HG03025 (cell line): ENCODE data around the gene PPP1R1B.

Experiments
- ATAC-seq: cut with Tn5 transposase; IDR thresholded peaks from one replicate; pipeline ENCODE4 v1.9.1; 2021; ENCODE audit warnings: mild to moderate bottlenecking, moderate library complexity; ENCODE audit not compliant: unreplicated experiment, low FRiP score

The PPP1R1B gene

GRCh38 chr17:39666231-39666600 lies 39.5 kb downstream of the PPP1R1B start:
- no peak for ATAC-seq

- no peak for ATAC-seq
These were observed 40.0 kb downstream of the PPP1R1B start for GRCh38 chr17:39666601-39667261.

GRCh38 chr17:39667262-39667944 lies 40.7 kb downstream of the PPP1R1B start:
- ATAC-seq = no peak

GRCh38 chr17:39667945-39668924 lies 41.5 kb downstream of the PPP1R1B start, which contains the start of gene PNMT:
Gene PNMT, plus strand, starts transcription at chr17:39668453. Its CDS starts 23 bp downstream, at chr17:39668476.
- ATAC-seq = no peak

GRCh38 chr17:39669897-39670735 lies 43.4 kb downstream of the PPP1R1B start:
- no peak for ATAC-seq

GRCh38 chr17:39670746-39671145 lies 44.0 kb downstream of the PPP1R1B start:
- no peak for ATAC-seq

- no peak for ATAC-seq
These were observed 45.1 kb downstream of the PPP1R1B start for GRCh38 chr17:39671651-39672521.

GRCh38 chr17:39672522-39673334 lies 46.0 kb downstream of the PPP1R1B start:
- no peak for ATAC-seq

- no peak for ATAC-seq
These were observed 46.8 kb downstream of the PPP1R1B start for GRCh38 chr17:39673335-39674081.

- ATAC-seq = no peak
These were observed 47.4 kb downstream of the PPP1R1B start for GRCh38 chr17:39674179-39674578.

GRCh38 chr17:39674702-39675389 lies 48.1 kb downstream of the PPP1R1B start:
- ATAC-seq = no peak

- ATAC-seq = no peak
These were observed 48.8 kb downstream of the PPP1R1B start for GRCh38 chr17:39675390-39676082.

GRCh38 chr17:39676198-39676819 lies 49.6 kb downstream of the PPP1R1B start:
- ATAC-seq = no peak

GRCh38 chr17:39677072-39677471 lies 50.3 kb downstream of the PPP1R1B start:
- ATAC-seq = no peak

- no peak for ATAC-seq
These were observed 51.0 kb downstream of the PPP1R1B start for GRCh38 chr17:39677542-39678339.
